ENCODE data around the gene DYDC2. TPM values are rescaled to one million over a fixed set of nuclear protein-coding genes. Genes with fewer than 3 reads are reported as not detected.

DYDC2 gene
- polyA plus RNA-seq, 1 donor (not counting 4 experiments of a cell fraction or from before 2014, with no cell fraction given): not detected

GRCh38 chr10:80324891-80325364 lies 31.7 kb upstream of the DYDC2 start:
- no peaks in the 10 kb centered on the region for H3K79me2 ChIP-seq (ENCODE audit: control insufficient read depth, insufficient read depth, low read length)
- DNase-seq (ENCODE audit: low read depth, low spot score): no peak
- dilution Hi-C loops (cut with MboI; ENCODE audit: extremely low pct_ligation_motif_present, low sequenced_read_pairs): no loop called here
- H3K27ac ChIP-seq (ENCODE audit: control insufficient read depth, insufficient read depth, low read length): no peak overlapping the region
- TF ChIP-seq EZH2 (IDR thresholded peaks at IDR 0.05; ENCODE audit: low read length) (no peak), CTCF (optimal IDR thresholded peaks at IDR 0.05 in 1 of 3, IDR thresholded peaks at IDR 0.05 in 1 of 3, conservative IDR thresholded peaks at IDR 0.05 in 1 of 3; ENCODE audit: extremely low read depth in 1 of 3, insufficient read depth in 2 of 3, low read length in 3 of 3) (no peak)
- no peaks in the 10 kb centered on the region for H3K36me3 ChIP-seq (ENCODE audit: control insufficient read depth in 2 of 2, extremely low read depth in 1 of 2, insufficient read depth in 2 of 2, low read length in 2 of 2)
- H3K4me1 ChIP-seq (ENCODE audit: control insufficient read depth, extremely low read depth, insufficient read depth, low read length): no peaks in the 10 kb centered on the region
- H4K20me1 ChIP-seq (ENCODE audit: control insufficient read depth, extremely low read depth, insufficient read depth, low read length): no peaks in the 10 kb centered on the region
- no peak overlapping the region for H2AFZ ChIP-seq (ENCODE audit: control insufficient read depth, low read length)
- no peaks in the 10 kb centered on the region for H3K27me3 ChIP-seq (ENCODE audit: control insufficient read depth, extremely low read depth, insufficient read depth, low read length)
- no peak overlapping the region for H3K9ac ChIP-seq (ENCODE audit: control insufficient read depth, extremely low read depth, insufficient read depth, low read length)
- no peaks in the 10 kb centered on the region for H3K9me1 ChIP-seq (ENCODE audit: control insufficient read depth, extremely low read depth, insufficient read depth, low read length)
- no peak overlapping the region for H3K4me3 ChIP-seq (ENCODE audit: control insufficient read depth in 2 of 3, extremely low read depth in 1 of 3, insufficient read depth in 2 of 3, low read depth in 1 of 3, low read length in 3 of 3)
- no peak for FAIRE-seq
- no peak overlapping the region for H3K4me2 ChIP-seq (ENCODE audit: control insufficient read depth, extremely low read depth, insufficient read depth, low read depth, low read length)
- no peaks in the 10 kb centered on the region for H3K9me3 ChIP-seq (ENCODE audit: control insufficient read depth, low read depth, low read length)

- H3K79me2 ChIP-seq (ENCODE audit: control insufficient read depth, insufficient read depth, low read length): no peaks in the 10 kb centered on the region
- H3K27me3 ChIP-seq (ENCODE audit: control insufficient read depth, extremely low read depth, insufficient read depth, low read length): peaks cover 2% of the 10 kb centered on the region
- H3K4me1 ChIP-seq (ENCODE audit: control insufficient read depth, extremely low read depth, insufficient read depth, low read length): peaks cover 3% of the 10 kb centered on the region
- no peaks in the 10 kb centered on the region for H3K9me3 ChIP-seq (ENCODE audit: control insufficient read depth, low read depth, low read length)
- FAIRE-seq: no peak
- H3K4me3 ChIP-seq (ENCODE audit: control insufficient read depth in 2 of 3, extremely low read depth in 1 of 3, insufficient read depth in 2 of 3, low read depth in 1 of 3, low read length in 3 of 3): no peak overlapping the region
- H4K20me1 ChIP-seq (ENCODE audit: control insufficient read depth, extremely low read depth, insufficient read depth, low read length): no peaks in the 10 kb centered on the region
- DNase-seq (ENCODE audit: low read depth, low spot score): no peak
- H3K36me3 ChIP-seq (ENCODE audit: control insufficient read depth in 2 of 2, extremely low read depth in 1 of 2, insufficient read depth in 2 of 2, low read length in 2 of 2): no peaks in the 10 kb centered on the region
- H2AFZ ChIP-seq (ENCODE audit: control insufficient read depth, low read length): no peak overlapping the region
- H3K9ac ChIP-seq (ENCODE audit: control insufficient read depth, extremely low read depth, insufficient read depth, low read length): no peak overlapping the region
- TF ChIP-seq CTCF (optimal IDR thresholded peaks at IDR 0.05 in 1 of 3, IDR thresholded peaks at IDR 0.05 in 1 of 3, conservative IDR thresholded peaks at IDR 0.05 in 1 of 3; ENCODE audit: extremely low read depth in 1 of 3, insufficient read depth in 2 of 3, low read length in 3 of 3) (no peak), EZH2 (IDR thresholded peaks at IDR 0.05; ENCODE audit: low read length) (no peak)
- dilution Hi-C loops (cut with MboI; ENCODE audit: extremely low pct_ligation_motif_present, low sequenced_read_pairs): no loop called here
- no peak overlapping the region for H3K27ac ChIP-seq (ENCODE audit: control insufficient read depth, insufficient read depth, low read length)
- no peak overlapping the region for H3K4me2 ChIP-seq (ENCODE audit: control insufficient read depth, extremely low read depth, insufficient read depth, low read depth, low read length)
- H3K9me1 ChIP-seq (ENCODE audit: control insufficient read depth, extremely low read depth, insufficient read depth, low read length): no peaks in the 10 kb centered on the region
Measured at GRCh38 chr10:80333983-80334382, 22.6 kb upstream of the DYDC2 start.

Data from keratinocyte (primary cell).